ENCODE results near the gene GAB3. TPM values are rescaled to one million over a fixed set of nuclear protein-coding genes. Genes with fewer than 3 reads are reported as not detected.

The GAB3 gene
- total and polyA plus RNA-seq, 2 experiments from 2014 or later, result 0.89 to 1.8 TPM

DNA sequence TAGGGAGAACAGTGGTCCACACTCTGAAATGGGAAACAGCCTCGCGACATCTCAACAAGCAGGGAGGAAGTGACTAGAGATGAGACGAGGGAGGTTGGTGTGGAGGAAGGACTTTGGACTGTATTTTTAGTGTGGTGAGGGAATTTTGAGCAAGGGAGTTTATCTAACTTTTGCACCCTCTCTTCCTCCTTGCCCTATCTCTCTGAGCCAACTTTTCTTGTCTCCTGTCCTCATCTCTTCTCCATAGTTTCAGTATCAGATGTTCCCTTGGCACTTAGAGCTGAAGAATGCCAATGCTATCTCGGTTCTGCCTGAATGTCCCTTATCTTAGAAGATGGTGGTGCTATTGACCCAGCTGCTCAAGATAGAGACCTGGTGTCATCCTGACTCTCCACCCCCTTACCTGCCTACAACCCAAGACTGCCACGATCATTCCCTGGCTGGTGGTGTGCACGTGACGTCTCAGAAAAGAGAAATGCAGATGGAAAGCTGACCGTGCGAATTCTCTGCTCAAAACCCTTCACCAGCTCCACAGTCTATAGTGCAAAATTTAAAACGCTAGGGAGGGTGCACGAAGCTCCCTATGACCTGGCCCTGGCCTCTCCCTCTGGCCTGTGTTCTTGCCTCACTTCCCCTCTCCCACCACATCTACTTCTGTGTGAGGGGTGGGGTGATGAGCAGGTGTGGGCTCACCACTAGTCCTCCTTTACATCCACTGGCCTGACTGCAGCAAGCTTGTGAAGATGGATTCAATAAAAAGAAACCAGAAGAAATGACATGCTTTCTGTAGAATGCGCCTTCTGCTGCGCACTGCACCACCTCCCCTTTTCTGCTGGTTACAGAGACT, 33.5 kb upstream of the GAB3 start:
- Mint-ChIP-seq H3K27me3 (ENCODE audit: insufficient read depth, low read depth, poor library complexity) (no peaks in the 10 kb centered on the region), H3K4me3 (no peak overlapping the region), H3K27ac (no peak overlapping the region), H3K36me3 (ENCODE audit: low read depth) (peaks cover 4% of the 10 kb centered on the region; the same call in 1 of the 3 replicates), H3K9me3 (no peaks in the 10 kb centered on the region), H3K4me1 (peaks cover 14% of the 10 kb centered on the region)
- Histone ChIP-seq H3K9me2 (ENCODE audit: insufficient read depth) (no peaks in the 10 kb centered on the region), H3K27me3 (ENCODE audit: insufficient read depth) (no peaks in the 10 kb centered on the region), H2AFZ (no peak overlapping the region), H4K20me1 (replicated peaks; ENCODE audit: insufficient read depth) (no peaks in the 10 kb centered on the region), H3K4me3 (no peak overlapping the region), H3K27ac (ENCODE audit: low read depth) (no peak overlapping the region), H3K4me1 (ENCODE audit: insufficient read depth) (no peaks in the 10 kb centered on the region; the same call in 1 of the 2 replicates), H3F3A (replicated peaks; ENCODE audit: low read depth) (no peaks in the 10 kb centered on the region), H3K4me2 (no peak overlapping the region), H3K79me2 (replicated peaks; ENCODE audit: insufficient read depth) (no peaks in the 10 kb centered on the region), H3K36me3 (ENCODE audit: insufficient read depth) (no peaks in the 10 kb centered on the region)
- DNase-seq (ENCODE audit: low spot score), result no peak
- TF ChIP-seq EZH2 (IDR thresholded peaks at IDR 0.05; ENCODE audit: low read depth, unreplicated experiment), result no peak
- TF ChIP-seq, protein P1, sequence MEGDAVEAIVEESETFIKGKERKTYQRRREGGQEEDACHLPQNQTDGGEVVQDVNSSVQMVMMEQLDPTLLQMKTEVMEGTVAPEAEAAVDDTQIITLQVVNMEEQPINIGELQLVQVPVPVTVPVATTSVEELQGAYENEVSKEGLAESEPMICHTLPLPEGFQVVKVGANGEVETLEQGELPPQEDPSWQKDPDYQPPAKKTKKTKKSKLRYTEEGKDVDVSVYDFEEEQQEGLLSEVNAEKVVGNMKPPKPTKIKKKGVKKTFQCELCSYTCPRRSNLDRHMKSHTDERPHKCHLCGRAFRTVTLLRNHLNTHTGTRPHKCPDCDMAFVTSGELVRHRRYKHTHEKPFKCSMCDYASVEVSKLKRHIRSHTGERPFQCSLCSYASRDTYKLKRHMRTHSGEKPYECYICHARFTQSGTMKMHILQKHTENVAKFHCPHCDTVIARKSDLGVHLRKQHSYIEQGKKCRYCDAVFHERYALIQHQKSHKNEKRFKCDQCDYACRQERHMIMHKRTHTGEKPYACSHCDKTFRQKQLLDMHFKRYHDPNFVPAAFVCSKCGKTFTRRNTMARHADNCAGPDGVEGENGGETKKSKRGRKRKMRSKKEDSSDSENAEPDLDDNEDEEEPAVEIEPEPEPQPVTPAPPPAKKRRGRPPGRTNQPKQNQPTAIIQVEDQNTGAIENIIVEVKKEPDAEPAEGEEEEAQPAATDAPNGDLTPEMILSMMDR (conservative IDR thresholded peaks at IDR 0.05; ENCODE audit: low read depth in 2 of 2), result no peak
- no peak for TF ChIP-seq EZH2phosphoT487 (IDR thresholded peaks at IDR 0.05; ENCODE audit: unreplicated experiment)
- TF ChIP-seq, protein P2, sequence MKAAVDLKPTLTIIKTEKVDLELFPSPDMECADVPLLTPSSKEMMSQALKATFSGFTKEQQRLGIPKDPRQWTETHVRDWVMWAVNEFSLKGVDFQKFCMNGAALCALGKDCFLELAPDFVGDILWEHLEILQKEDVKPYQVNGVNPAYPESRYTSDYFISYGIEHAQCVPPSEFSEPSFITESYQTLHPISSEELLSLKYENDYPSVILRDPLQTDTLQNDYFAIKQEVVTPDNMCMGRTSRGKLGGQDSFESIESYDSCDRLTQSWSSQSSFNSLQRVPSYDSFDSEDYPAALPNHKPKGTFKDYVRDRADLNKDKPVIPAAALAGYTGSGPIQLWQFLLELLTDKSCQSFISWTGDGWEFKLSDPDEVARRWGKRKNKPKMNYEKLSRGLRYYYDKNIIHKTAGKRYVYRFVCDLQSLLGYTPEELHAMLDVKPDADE (IDR thresholded peaks at IDR 0.05), result no peak
- TF ChIP-seq STAT1 (IDR thresholded peaks at IDR 0.05; ENCODE audit: unreplicated experiment), result no peak
- TF ChIP-seq POLR2AphosphoS5 (IDR thresholded peaks at IDR 0.05; ENCODE audit: low read depth), result no peak
- TF ChIP-seq CREB1 (CRISPR knock-in tag; IDR thresholded peaks at IDR 0.05; ENCODE audit: low read depth), result no peak
- no peak for TF ChIP-seq NANOG (IDR thresholded peaks at IDR 0.05; ENCODE audit: borderline replicate concordance)
- no peak for TF ChIP-seq ZNF114 (CRISPR knock-in tag; IDR thresholded peaks at IDR 0.05)
- TF ChIP-seq, protein P3, sequence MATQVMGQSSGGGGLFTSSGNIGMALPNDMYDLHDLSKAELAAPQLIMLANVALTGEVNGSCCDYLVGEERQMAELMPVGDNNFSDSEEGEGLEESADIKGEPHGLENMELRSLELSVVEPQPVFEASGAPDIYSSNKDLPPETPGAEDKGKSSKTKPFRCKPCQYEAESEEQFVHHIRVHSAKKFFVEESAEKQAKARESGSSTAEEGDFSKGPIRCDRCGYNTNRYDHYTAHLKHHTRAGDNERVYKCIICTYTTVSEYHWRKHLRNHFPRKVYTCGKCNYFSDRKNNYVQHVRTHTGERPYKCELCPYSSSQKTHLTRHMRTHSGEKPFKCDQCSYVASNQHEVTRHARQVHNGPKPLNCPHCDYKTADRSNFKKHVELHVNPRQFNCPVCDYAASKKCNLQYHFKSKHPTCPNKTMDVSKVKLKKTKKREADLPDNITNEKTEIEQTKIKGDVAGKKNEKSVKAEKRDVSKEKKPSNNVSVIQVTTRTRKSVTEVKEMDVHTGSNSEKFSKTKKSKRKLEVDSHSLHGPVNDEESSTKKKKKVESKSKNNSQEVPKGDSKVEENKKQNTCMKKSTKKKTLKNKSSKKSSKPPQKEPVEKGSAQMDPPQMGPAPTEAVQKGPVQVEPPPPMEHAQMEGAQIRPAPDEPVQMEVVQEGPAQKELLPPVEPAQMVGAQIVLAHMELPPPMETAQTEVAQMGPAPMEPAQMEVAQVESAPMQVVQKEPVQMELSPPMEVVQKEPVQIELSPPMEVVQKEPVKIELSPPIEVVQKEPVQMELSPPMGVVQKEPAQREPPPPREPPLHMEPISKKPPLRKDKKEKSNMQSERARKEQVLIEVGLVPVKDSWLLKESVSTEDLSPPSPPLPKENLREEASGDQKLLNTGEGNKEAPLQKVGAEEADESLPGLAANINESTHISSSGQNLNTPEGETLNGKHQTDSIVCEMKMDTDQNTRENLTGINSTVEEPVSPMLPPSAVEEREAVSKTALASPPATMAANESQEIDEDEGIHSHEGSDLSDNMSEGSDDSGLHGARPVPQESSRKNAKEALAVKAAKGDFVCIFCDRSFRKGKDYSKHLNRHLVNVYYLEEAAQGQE (IDR thresholded peaks at IDR 0.05; ENCODE audit: unreplicated experiment), result no peak
- TF ChIP-seq ZNF331 (CRISPR knock-in tag; IDR thresholded peaks at IDR 0.05; ENCODE audit: low read depth), result no peak
- ATAC-seq, result no peak
